A673 (cell line): ENCODE data around the gene UPK3A. TPM values are rescaled to one million over a fixed set of nuclear protein-coding genes. Genes with fewer than 3 reads are reported as not detected.

Experiments used
- BruUV-seq: library from RNA; stranded (reverse); fragments of 400-500 nt; replicated peaks from 2 replicates; lab custom pipeline; 2021; lab: Mats Ljungman, UMichigan
- CTCF ChIA-PET: fragments of 300-600 bp; sonication (Branson Sonifier 250); formaldehyde crosslinking; loops from one replicate; lab custom pipeline; 2022; ENCODE audit warnings: antibody characterized with exemption; lab: Charles Lee
- POLR2A ChIA-PET: fragments of 300-600 bp; sonication (Branson Sonifier 250); formaldehyde crosslinking; loops from one replicate; lab custom pipeline; 2022; ENCODE audit warnings: antibody characterized with exemption; ENCODE audit not compliant: low non-redundant PET; lab: Charles Lee
- DNase-seq: peaks from one replicate; pipeline ENCODE4 v3.0.0-alpha.2; 2015; ENCODE audit warnings: low spot score
- H3K27ac ChIP-seq: fragments of 200-600 bp; sonication (generic); 2 replicates; pipeline ENCODE4 v1.5.1; 2016; ENCODE audit warnings: mixed run types, low read depth, mild to moderate bottlenecking, mixed read lengths, antibody characterized with exemption, low read length; ENCODE audit not compliant: poor library complexity, severe bottlenecking
- H3K27me3 ChIP-seq: fragments of 200-600 bp; sonication (generic); replicated peaks from 2 replicates; pipeline ENCODE4 v1.6.1; 2017; ENCODE audit warnings: mixed run types, low read depth, mild to moderate bottlenecking, mixed read lengths, antibody characterized with exemption, low read length; ENCODE audit not compliant: insufficient read depth, poor library complexity
- H3K36me3 ChIP-seq: fragments of 200-600 bp; sonication (generic); 2 replicates; pipeline ENCODE4 v1.6.1; 2016; ENCODE audit warnings: mixed run types, mild to moderate bottlenecking, mixed read lengths, antibody characterized with exemption, low read length; ENCODE audit not compliant: insufficient read depth, poor library complexity, severe bottlenecking
- H3K4me1 ChIP-seq: fragments of 200-600 bp; sonication (generic); 2 replicates; pipeline ENCODE4 v1.6.1; 2017; ENCODE audit warnings: mixed run types, mild to moderate bottlenecking, mixed read lengths, antibody characterized with exemption, low read length; ENCODE audit not compliant: insufficient read depth, poor library complexity, severe bottlenecking
- H3K4me3 ChIP-seq: fragments of 200-600 bp; sonication (generic); 2 replicates; pipeline ENCODE4 v1.5.1; 2016; ENCODE audit warnings: low read depth, mixed run types, mild to moderate bottlenecking, mixed read lengths, low read length; ENCODE audit not compliant: poor library complexity, severe bottlenecking
- H3K9me3 ChIP-seq: fragments of 200-600 bp; sonication (generic); 2 replicates; pipeline ENCODE4 v1.6.1; 2016; ENCODE audit warnings: mixed run types, low read depth, mild to moderate bottlenecking, mixed read lengths, antibody characterized with exemption, low read length; ENCODE audit not compliant: poor library complexity, severe bottlenecking
- EZH2 ChIP-seq: fragments of 200-600 bp; sonication (generic); IDR thresholded peaks from 2 replicates; pipeline ENCODE4 v1.6.1; 2017; ENCODE audit warnings: borderline replicate concordance, low read depth, mild to moderate bottlenecking, mixed read lengths, antibody characterized with exemption, low read length; ENCODE audit not compliant: poor library complexity, severe bottlenecking
- intact Hi-C: fragments of 100-400 bp; cut with micrococcal nuclease; formaldehyde crosslinking; loops from one replicate; pipeline ENCODE4 v1.10.0; 2022; ENCODE audit not compliant: unreplicated experiment
- total RNA-seq: library from RNA; stranded (reverse); gene quantifications from 2 replicates; pipeline ENCODE4 v1.2.3, GENCODE V29; 2021
- TF ChIP-seq, protein P1 (sequence below): fragments of 300-800, 200-600 bp; sonication (generic); conservative IDR thresholded peaks from 2 replicates; pipeline ENCODE4 v1.5.1; 2017; ENCODE audit warnings: low read depth, mild to moderate bottlenecking, antibody characterized with exemption, low read length, moderate library complexity, mixed read lengths

Gene UPK3A
- total RNA-seq, 1 experiment from 2014 or later, result not detected

DNA sequence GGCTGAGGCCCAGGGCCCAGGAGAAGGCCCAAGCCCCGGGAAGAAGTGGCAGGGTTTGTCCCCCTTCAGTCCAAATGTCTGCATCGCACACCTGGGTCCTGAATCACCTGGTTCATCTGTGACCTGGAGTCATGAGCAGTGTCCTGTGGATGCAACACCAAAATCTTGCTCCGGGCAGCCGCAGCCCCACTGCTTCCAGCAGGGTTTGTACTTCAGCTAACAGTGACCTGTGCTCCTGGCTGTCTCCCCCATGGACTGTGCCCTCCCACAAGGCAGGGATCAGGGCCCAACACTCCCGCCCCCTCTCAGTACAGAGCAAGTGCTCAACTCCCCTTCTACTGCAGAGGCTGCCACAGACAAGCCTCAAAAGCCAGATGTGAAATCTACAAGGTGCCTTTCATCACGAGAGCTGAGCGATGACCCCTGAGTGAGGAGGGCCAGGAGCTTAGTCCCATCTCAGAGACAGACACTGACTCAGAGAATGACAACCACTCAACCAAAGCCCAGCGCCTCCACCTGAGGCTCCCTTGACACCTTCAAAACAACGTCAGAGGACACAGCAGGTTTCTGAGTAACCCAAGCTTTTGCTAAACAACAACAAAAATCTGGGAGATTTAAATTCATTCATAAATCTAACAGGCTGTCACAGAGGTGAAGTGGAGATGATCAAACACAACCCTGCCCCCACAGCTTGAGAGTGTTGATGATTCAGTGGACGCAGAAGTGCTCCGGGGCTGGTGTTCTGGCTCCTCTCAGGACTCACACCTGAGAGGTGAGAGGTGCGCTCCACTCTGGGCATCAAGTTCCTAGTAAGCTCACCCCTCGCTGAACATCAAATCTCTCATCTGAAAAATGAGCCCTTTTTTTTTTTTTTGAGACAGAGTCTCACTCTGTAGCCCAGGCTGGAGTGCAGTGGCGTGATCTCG is 47.4 kb upstream of the UPK3A start:
- CTCF ChIA-PET, result no interaction called here
- no peak for DNase-seq
- no peaks in the 10 kb centered on the region for H3K9me3 ChIP-seq
- no peak overlapping the region for H3K27ac ChIP-seq
- H3K4me3 ChIP-seq, result no peak overlapping the region
- no peaks in the 10 kb centered on the region for H3K36me3 ChIP-seq
- no TSS peak for BruUV-seq
- no peaks in the 10 kb centered on the region for H3K27me3 ChIP-seq
- peaks cover 14% of the 10 kb centered on the region for H3K4me1 ChIP-seq
- intact Hi-C loops, result no loop called here
- POLR2A ChIA-PET, result interaction anchor here (0.7 kb wide), 1 partner anchor 26 kb away, joined by 5 read pairs; no protein-coding TSS in a partner anchor
- no peak for TF ChIP-seq EZH2
- TF ChIP-seq, protein P1, sequence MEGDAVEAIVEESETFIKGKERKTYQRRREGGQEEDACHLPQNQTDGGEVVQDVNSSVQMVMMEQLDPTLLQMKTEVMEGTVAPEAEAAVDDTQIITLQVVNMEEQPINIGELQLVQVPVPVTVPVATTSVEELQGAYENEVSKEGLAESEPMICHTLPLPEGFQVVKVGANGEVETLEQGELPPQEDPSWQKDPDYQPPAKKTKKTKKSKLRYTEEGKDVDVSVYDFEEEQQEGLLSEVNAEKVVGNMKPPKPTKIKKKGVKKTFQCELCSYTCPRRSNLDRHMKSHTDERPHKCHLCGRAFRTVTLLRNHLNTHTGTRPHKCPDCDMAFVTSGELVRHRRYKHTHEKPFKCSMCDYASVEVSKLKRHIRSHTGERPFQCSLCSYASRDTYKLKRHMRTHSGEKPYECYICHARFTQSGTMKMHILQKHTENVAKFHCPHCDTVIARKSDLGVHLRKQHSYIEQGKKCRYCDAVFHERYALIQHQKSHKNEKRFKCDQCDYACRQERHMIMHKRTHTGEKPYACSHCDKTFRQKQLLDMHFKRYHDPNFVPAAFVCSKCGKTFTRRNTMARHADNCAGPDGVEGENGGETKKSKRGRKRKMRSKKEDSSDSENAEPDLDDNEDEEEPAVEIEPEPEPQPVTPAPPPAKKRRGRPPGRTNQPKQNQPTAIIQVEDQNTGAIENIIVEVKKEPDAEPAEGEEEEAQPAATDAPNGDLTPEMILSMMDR, result no peak

DNA sequence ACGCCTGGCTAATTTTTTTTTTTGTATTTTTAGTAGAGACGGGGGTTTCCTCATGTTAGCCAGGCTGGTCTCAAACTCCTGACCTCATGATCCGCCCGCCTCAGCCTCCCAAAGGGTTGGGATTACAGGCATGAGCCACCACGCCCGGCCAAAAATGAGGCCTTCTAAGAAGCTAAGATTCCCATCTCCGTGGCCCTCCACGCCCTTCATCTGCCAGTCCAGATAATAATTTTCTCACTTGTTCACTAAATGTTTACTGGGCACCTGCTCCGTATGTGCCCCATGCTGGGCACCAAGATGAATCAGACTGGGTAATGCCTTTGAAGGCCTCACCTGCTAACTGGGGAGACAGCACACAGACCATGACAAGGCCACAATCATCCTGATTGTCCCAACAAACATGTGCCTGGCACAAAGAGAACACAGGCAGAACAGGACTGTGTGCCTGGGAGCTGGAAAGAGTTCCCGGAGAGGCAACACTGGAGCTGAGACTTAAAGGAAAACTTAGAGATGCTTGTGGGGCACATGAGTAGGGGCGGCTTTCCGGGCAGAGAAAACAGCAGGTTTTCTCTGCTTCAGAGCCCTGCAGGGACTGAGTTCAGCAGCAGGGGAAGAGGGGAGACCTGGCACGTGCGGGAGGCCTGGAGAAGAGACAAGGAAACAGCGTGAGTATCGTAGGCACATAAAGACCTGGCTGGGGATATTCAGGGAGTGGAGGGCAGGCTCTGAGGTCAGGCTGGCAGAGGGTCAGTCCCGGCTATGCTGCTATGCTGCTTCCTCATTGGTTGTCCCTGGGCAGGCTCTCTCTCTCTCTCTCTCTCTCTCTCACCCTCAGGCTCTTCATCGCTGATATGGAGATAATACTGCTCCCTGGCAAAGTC is 46.4 kb upstream of the UPK3A start:
- Histone ChIP-seq H3K27ac (no peak overlapping the region), H3K36me3 (no peaks in the 10 kb centered on the region), H3K4me1 (peaks cover 14% of the 10 kb centered on the region), H3K27me3 (no peaks in the 10 kb centered on the region), H3K9me3 (no peaks in the 10 kb centered on the region), H3K4me3 (no peak overlapping the region)
- TF ChIP-seq, protein P1, result no peak
- TF ChIP-seq EZH2, result no peak
- POLR2A ChIA-PET, result interaction anchor here (0.7 kb wide), 1 partner anchor 27 kb away, joined by 5 read pairs; no protein-coding TSS in a partner anchor
- BruUV-seq, result no TSS peak
- intact Hi-C loops, result no loop called here
- CTCF ChIA-PET, result no interaction called here
- no peak for DNase-seq

- Histone ChIP-seq H3K36me3 (no peaks in the 10 kb centered on the region), H3K9me3 (no peaks in the 10 kb centered on the region), H3K27ac (no peak overlapping the region), H3K4me1 (peaks cover 14% of the 10 kb centered on the region), H3K4me3 (peak overlapping the region; percentile 79), H3K27me3 (no peaks in the 10 kb centered on the region)
- ChIA-PET POLR2A (no interaction called here), CTCF (no interaction called here)
- BruUV-seq, result TSS peak; percentile 36
- intact Hi-C loops, result no loop called here
- peak; percentile 31 for DNase-seq
- no peak for TF ChIP-seq EZH2
- TF ChIP-seq, protein P1, result no peak
Measured at GRCh38 chr22:45238957-45239680, 45.6 kb upstream of the UPK3A start.
